Skeletal muscle satellite cell (primary cell): ENCODE results near the gene C11orf21.

Experiments used
- H3K27me3 ChIP-seq: 2 replicates; pipeline ENCODE4 v1.7.0; 2013; ENCODE audit warnings: low read length; ENCODE audit not compliant: control insufficient read depth, insufficient read depth
- H3K36me3 ChIP-seq: 2 replicates; pipeline ENCODE4 v1.7.0; 2013; ENCODE audit warnings: mild to moderate bottlenecking, control low read depth, low read length; ENCODE audit not compliant: insufficient read depth
- H3K4me1 ChIP-seq: 2 replicates; pipeline ENCODE4 v1.7.0; 2013; ENCODE audit warnings: low read length; ENCODE audit not compliant: control insufficient read depth, insufficient read depth
- H3K4me2 ChIP-seq: 2 replicates; pipeline ENCODE4 v1.7.0; 2013; ENCODE audit warnings: mild to moderate bottlenecking, low read length
- H3K4me3 ChIP-seq: 2 replicates; pipeline ENCODE4 v1.7.0; 2013; ENCODE audit warnings: low read length
- H3K9ac ChIP-seq: 2 replicates; pipeline ENCODE4 v1.7.0; 2013; ENCODE audit warnings: mild to moderate bottlenecking, low read depth, low read length, moderate library complexity
- H3K9me3 ChIP-seq: replicated peaks from 2 replicates; pipeline ENCODE4 v1.7.0; 2013; ENCODE audit warnings: mild to moderate bottlenecking, control low read depth, low read length

The C11orf21 gene

DNA sequence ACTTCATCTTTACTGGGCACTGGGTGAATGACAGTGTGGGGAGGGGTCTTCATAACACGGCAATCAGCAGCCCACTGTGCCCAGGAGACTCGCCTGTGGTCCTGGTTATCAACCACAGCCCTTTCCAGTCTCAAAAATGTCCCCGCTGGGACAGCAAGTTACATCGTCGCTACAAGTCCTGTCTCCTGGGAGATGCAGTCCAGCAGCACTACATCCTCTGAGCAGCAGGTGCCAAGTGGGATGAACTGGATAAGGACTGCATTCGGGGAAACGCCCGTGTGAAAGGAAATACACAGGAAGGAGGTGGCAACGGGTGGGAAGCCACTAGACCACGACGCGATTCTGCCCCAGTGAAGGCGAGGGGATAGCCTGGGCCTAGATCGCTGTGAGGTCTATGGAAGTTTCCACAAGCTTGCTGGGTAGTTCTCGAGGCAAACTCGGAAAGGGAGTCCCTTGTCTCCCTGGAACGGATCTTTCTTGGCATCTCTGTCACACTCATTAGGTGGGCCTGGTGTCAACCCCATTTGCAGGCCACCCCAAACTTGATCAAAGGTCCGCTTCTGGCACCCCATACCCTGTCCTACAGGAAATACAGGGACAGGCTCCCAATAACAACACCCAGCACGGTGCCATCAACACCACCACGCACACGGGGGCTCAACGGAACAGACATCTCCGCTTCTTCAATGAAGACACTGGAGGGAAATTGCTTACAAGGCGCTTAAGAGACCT lies 35.7 kb downstream of the C11orf21 start:
- Histone ChIP-seq H3K27me3 (peaks cover 75% of the 10 kb centered on the region), H3K9me3 (no peaks in the 10 kb centered on the region), H3K4me1 (no peaks in the 10 kb centered on the region), H3K36me3 (no peaks in the 10 kb centered on the region), H3K4me3 (no peak overlapping the region), H3K9ac (no peak overlapping the region), H3K4me2 (no peak overlapping the region)

DNA sequence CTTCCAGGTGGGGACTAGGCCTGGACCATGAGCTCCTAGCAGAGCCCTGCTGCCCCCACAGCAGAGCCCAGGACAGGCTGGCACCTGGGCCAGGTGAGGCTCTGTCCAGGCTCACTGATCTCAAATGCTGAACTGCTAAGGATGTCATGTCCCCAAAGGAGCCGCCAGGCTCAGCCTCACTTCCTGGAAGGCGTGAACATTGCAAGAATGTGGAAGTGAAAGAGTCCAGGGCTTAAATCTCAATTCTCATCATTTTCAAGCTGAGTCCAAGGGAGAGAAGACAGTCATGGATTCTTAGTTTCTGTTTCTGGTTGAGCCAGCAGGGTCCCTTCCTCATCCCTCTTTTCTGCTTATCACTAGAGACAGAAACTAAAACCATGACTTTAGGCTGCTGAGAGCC lies 36.3 kb downstream of the C11orf21 start:
- no peak overlapping the region for H3K9ac ChIP-seq
- no peaks in the 10 kb centered on the region for H3K4me1 ChIP-seq
- H3K36me3 ChIP-seq: no peaks in the 10 kb centered on the region
- no peaks in the 10 kb centered on the region for H3K9me3 ChIP-seq
- peaks cover 75% of the 10 kb centered on the region for H3K27me3 ChIP-seq
- H3K4me3 ChIP-seq: no peak overlapping the region
- no peak overlapping the region for H3K4me2 ChIP-seq

DNA sequence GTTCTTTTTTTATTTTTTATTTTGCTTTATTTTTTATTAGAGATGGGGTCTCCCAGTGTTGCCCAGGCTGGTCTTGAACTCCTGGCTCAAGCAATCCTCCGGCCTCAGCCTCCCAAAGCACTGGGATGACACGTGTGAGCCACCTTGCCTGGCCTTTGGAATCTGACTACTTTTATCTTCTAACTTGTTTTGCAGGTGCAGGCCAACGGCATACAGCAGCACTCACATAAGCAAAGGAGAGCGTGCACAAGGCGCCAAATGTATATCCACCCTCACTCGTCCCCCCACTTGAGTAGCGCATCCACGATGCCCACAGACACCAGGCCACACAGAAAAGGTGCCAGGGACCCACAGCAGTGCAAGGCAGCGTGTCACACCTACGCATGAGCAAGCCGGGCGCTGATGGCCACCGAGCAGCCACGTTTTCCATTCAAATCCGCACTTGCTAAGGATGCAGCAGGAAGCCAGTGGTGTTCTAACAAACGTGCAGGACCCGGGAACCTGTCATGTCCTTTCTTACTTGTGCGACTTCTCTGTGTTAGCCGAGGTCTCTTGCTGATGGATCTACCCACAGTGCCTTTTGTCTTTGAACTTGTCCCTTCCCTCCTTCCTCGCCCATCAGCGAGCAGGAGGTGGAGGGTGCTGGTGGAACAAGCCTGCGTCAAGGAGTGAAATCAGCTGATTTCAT lies 37.2 kb downstream of the C11orf21 start:
- Histone ChIP-seq H3K36me3 (no peaks in the 10 kb centered on the region), H3K4me1 (no peaks in the 10 kb centered on the region), H3K27me3 (peaks cover 76% of the 10 kb centered on the region), H3K9me3 (no peaks in the 10 kb centered on the region), H3K4me3 (no peak overlapping the region), H3K4me2 (no peak overlapping the region), H3K9ac (no peak overlapping the region)

DNA sequence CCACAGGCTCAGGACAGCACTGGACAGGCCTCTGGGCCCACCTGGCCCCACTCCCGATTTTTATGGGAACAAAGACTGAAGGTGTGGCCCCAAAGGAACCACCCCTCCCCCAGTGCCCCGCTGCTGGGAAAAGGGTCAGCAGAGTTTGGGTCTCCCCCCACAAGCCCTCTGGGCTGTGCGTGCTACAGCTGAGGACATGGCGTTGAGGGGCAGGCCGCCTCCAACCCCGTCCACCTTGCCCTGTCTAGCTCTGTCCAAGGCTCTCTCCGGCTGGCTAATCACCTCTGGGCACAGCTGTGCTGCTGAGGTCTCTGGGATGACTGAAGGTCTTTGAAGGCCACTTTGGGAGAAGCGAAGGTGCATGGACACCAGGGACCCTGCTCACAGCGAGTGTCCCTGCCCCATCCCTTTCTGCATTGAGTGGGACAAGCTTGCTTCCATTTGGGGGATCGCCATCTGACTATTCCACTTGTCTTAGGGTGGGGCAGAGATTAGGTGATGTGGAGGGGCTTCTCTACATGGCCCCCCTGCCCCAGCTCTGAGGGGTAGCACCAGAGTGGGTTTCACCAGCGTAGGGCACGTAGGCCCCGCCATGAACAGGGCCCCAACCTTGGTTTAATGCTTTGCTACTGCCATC lies 37.9 kb downstream of the C11orf21 start:
- H3K4me3 ChIP-seq: no peak overlapping the region
- H3K9ac ChIP-seq: no peak overlapping the region
- H3K4me2 ChIP-seq: no peak overlapping the region
- H3K36me3 ChIP-seq: no peaks in the 10 kb centered on the region
- H3K27me3 ChIP-seq: peaks cover 78% of the 10 kb centered on the region
- H3K9me3 ChIP-seq: no peaks in the 10 kb centered on the region
- no peaks in the 10 kb centered on the region for H3K4me1 ChIP-seq

DNA sequence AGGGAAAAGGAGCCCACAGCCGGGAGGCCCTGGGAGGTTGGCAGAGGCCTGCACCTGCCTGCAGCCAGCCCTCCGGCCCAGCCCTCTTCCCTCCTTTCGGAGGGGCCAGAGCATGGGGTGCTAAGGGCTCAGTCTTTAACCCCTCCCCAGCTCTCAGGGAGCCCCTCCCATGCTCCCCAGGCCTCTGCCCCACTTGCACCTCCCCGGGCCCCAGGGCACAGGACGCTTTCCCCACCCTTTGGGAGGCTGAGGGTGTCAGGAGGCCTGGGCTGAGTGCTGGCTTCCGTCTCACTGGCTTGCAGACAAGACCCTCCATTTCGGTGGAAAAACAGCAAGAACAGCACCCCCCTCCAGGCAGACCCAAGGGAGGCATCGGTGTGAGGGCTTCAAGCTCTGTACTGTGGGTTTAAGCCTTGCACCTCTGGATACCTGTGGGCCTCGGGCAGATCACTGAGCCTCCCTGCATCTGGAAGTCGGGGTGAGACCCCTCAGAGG lies 38.6 kb downstream of the C11orf21 start:
- no peak overlapping the region for H3K9ac ChIP-seq
- H3K4me1 ChIP-seq: no peaks in the 10 kb centered on the region
- H3K27me3 ChIP-seq: peaks cover 78% of the 10 kb centered on the region
- H3K4me2 ChIP-seq: no peak overlapping the region
- H3K36me3 ChIP-seq: no peaks in the 10 kb centered on the region
- H3K4me3 ChIP-seq: no peak overlapping the region
- no peaks in the 10 kb centered on the region for H3K9me3 ChIP-seq

DNA sequence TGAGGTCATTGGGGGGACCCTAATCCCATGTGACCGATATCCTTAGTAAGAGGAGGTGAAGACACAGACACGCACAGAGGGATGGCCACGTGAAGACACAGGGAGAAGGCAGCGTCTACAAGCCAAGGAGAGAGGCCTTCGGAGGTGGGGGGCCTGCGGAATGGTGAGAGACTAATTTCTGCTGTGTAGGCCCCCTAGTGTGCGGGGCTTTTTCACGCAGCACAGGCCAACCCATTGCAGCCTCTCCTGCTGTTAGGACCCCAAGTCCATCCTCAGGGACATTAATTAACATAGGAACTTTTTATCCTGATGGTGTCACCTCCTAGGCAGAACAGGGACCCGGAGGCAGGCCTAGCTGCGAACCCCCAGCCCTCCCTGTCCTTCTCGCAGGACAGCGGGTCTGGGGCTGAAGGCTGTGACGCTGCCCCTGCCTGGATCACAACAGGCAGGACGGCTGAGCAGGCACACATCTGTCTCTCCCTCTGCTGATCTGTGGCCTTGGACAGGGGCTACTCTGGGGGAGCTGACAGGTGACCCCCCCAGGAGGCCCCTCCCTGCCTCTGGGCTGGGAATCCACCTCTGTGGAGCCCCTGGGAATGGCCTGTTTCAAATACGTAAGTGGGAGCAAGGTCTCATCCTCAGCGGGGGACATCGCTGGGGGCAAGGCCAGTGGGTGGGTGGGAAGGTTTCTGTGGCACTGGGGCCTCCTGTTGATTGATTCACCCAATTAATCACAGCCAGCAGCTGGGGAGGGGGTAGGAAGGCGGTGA lies 39.2 kb downstream of the C11orf21 start:
- no peaks in the 10 kb centered on the region for H3K9me3 ChIP-seq
- peaks cover 72% of the 10 kb centered on the region for H3K27me3 ChIP-seq
- no peaks in the 10 kb centered on the region for H3K36me3 ChIP-seq
- H3K4me3 ChIP-seq: no peak overlapping the region
- H3K4me1 ChIP-seq: no peaks in the 10 kb centered on the region
- H3K4me2 ChIP-seq: no peak overlapping the region
- H3K9ac ChIP-seq: no peak overlapping the region

DNA sequence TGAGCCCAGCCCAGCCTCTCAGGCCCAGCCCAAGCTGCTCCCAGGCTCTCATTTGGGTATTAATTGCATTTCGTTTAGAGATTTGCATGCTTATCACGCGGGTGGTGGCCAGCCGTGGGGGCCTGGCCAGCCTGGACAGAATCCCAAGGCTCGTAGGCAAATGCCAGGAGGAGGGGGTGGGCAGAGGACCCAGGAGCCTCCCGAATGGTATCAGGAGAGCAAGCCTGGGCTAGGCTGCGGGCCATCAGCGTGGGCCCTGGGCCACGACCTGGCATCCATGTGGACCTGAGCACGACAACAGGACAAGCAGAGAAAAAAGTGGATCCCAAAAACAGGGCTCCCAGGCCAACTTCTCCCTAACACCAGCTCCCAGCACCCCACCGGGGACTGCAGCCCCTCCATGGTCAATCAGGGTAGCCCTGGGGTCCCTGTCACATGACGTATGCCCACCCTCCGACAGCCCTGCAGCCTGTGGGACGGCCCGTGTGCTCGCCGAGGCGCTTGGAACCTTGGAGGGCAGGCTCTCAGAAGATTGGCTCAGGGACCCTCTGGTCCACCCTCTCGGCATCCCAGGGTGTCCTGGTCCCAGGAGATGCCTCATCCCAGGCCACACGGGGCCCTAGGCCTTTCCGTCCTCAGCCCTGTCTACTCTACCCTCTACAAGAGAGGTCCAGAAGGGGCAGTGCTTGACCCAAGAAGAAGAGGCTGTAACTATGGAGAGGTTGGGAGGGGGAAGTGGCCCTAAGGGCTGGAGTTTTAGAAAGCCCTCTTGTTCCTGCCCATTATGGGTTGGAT lies 40.1 kb downstream of the C11orf21 start:
- Histone ChIP-seq H3K4me1 (no peaks in the 10 kb centered on the region), H3K36me3 (no peaks in the 10 kb centered on the region), H3K27me3 (peaks cover 67% of the 10 kb centered on the region), H3K9ac (no peak overlapping the region), H3K9me3 (no peaks in the 10 kb centered on the region), H3K4me2 (no peak overlapping the region), H3K4me3 (no peak overlapping the region)

DNA sequence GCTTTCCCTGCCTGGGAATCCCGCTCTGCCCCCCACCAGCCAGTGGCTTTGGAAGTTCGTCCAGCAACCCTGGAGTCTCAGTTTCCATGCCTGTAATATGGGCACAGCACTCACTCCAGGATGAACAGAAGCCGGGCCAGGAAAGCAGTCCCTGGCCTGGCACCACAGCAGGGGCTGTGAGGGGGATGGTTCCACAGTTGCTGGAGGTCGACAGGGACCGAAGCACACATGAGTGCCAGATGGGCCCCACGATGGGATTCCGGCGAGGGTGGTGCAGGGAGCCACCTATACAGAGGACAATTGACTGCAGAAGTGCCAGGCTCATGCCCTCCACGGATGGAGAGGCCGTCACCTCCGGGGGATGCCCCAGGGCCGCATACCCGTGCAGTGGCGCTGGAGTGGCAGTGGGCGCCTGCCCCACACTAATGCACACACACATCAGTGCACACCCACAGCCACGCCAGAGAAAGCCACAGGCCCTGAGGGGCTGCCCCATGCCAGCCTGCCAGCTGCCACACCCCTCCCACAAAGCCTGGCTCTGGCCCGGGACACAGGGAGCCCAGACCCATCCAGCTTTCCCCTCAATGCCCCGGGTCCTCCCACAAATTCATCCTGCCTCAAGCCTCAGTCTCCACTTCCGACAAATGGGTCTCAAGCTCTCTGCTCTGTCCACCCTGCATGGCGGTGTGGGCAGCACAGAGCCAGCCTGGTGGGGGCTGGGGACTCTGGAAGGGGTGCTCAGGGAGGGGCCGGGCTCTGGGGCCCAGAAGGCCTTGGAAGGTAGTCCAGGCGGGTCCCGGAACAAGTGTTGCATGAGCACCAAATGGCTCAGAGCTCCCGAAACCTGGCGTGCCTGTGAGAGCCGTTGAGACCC lies 41.0 kb downstream of the C11orf21 start:
- no peak overlapping the region for H3K4me2 ChIP-seq
- H3K4me3 ChIP-seq: no peak overlapping the region
- H3K4me1 ChIP-seq: no peaks in the 10 kb centered on the region
- no peaks in the 10 kb centered on the region for H3K9me3 ChIP-seq
- no peak overlapping the region for H3K9ac ChIP-seq
- no peaks in the 10 kb centered on the region for H3K36me3 ChIP-seq
- H3K27me3 ChIP-seq: peaks cover 64% of the 10 kb centered on the region

DNA sequence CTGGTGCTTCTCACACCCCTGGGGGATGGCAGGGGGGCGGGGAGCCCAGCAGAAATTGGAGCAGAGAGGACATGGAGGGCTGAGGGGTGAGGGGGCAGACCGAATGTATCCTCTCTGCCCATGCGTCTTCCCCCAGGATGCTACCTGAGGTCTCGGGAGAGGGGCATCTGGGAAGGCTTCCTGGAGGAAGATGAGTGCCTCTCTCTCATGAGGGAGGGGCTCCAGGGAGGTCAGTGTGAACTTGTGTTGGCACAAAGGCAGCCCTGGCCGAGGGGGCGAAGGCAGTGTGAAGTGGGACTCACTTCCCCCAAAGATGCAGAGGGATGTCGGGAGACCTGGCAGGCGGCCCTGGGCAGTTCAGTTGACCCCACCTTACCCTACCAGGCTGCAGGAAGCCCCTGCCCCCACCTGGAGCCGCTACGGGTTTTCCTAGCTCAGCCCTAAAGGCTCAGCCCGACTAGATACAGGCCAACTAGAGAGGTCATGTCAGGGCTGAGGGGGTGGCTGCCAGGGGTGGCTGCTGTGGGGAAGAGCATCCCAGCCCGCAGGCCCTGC lies 41.7 kb downstream of the C11orf21 start:
- Histone ChIP-seq H3K4me2 (no peak overlapping the region), H3K27me3 (peaks cover 56% of the 10 kb centered on the region), H3K4me1 (no peaks in the 10 kb centered on the region), H3K4me3 (no peak overlapping the region), H3K9ac (no peak overlapping the region), H3K36me3 (no peaks in the 10 kb centered on the region), H3K9me3 (no peaks in the 10 kb centered on the region)

DNA sequence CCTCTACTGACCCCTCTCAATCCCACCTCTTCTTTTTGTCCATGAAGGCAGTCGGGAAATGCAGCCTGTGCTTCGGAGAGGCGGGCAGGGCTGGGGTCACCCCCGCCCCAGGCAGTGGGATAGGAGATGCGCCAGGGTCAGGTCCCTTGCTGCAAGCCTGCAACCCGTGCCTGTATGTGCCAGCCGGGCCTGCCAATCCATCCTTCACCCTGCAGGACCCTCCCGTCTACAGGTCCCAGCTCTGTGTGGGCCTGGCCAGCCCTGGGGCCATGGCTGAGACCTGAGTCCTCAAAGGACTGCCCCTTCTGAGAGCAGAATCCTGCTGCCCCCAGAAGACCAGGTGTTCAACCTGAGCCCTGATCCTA lies 42.3 kb downstream of the C11orf21 start:
- Histone ChIP-seq H3K27me3 (peaks cover 51% of the 10 kb centered on the region), H3K4me3 (no peak overlapping the region), H3K4me2 (no peak overlapping the region), H3K9ac (no peak overlapping the region), H3K4me1 (no peaks in the 10 kb centered on the region), H3K9me3 (no peaks in the 10 kb centered on the region), H3K36me3 (no peaks in the 10 kb centered on the region)
